H9 (cell line): ENCODE results near the gene SPRR2F. TPM values are rescaled to one million over a fixed set of nuclear protein-coding genes. Genes with fewer than 3 reads are reported as not detected.
"Not testable (repeated sequence)": the region's sequence is repeated elsewhere in the genome, so short reads cannot be mapped to it uniquely, and the experiment has no call there.

Source experiments
- DNase-seq: peaks from one replicate; pipeline ENCODE4 v3.0.0-alpha.2; 2017
- H2AFZ ChIP-seq: one replicate; pipeline ENCODE4 v1.6.1; 2013; ENCODE audit warnings: mild to moderate bottlenecking, low read length, control low read depth, moderate library complexity
- H2AK5ac ChIP-seq: 2 replicates; pipeline ENCODE4 v1.6.1; 2013; ENCODE audit warnings: low read length, control low read depth, mixed read lengths; ENCODE audit not compliant: insufficient read length
- H2BK120ac ChIP-seq: one replicate; pipeline ENCODE4 v1.6.1; 2013; ENCODE audit warnings: low read depth, mild to moderate bottlenecking, low read length, control low read depth, inconsistent platforms; ENCODE audit not compliant: poor library complexity, severe bottlenecking
- H2BK12ac ChIP-seq: 2 replicates; pipeline ENCODE4 v1.6.1; 2013; ENCODE audit warnings: low read length, control low read depth, mixed read lengths, low read depth; ENCODE audit not compliant: insufficient read length
- H2BK15ac ChIP-seq: 2 replicates; pipeline ENCODE4 v1.6.1; 2013; ENCODE audit warnings: low read depth, low read length, control low read depth
- H2BK20ac ChIP-seq: one replicate; pipeline ENCODE4 v1.6.1; 2013; ENCODE audit warnings: low read depth, mild to moderate bottlenecking, low read length, control low read depth, inconsistent platforms; ENCODE audit not compliant: poor library complexity, severe bottlenecking
- H2BK5ac ChIP-seq: 2 replicates; pipeline ENCODE4 v1.6.1; 2013; ENCODE audit warnings: low read length, control low read depth, mixed read lengths; ENCODE audit not compliant: insufficient read length
- H3K14ac ChIP-seq: 2 replicates; pipeline ENCODE4 v1.6.1; 2013; ENCODE audit warnings: low read length, control low read depth; ENCODE audit not compliant: insufficient read depth
- H3K18ac ChIP-seq: 2 replicates; pipeline ENCODE4 v1.6.1; 2013; ENCODE audit warnings: low read depth, mild to moderate bottlenecking, mixed read lengths, low read length, control low read depth; ENCODE audit not compliant: insufficient read length
- H3K23ac ChIP-seq: 2 replicates; pipeline ENCODE4 v1.6.1; 2013; ENCODE audit warnings: low read length, control low read depth, mixed read lengths, low read depth; ENCODE audit not compliant: insufficient read length
- H3K23me2 ChIP-seq: 2 replicates; pipeline ENCODE4 v1.6.1; 2013; ENCODE audit warnings: low read depth, mild to moderate bottlenecking, mixed read lengths, low read length, control low read depth; ENCODE audit not compliant: insufficient read length, poor library complexity, severe bottlenecking
- H3K27ac ChIP-seq: 2 replicates; pipeline ENCODE4 v1.5.1; 2013; ENCODE audit warnings: low read length, control low read depth, mixed read lengths, low read depth; ENCODE audit not compliant: insufficient read length
- H3K27me3 ChIP-seq: 2 replicates; pipeline ENCODE4 v1.6.1; 2013; ENCODE audit warnings: low read length, control low read depth, inconsistent platforms; ENCODE audit not compliant: insufficient read depth
- H3K4ac ChIP-seq: 2 replicates; pipeline ENCODE4 v1.6.1; 2013; ENCODE audit warnings: low read depth, mild to moderate bottlenecking, control low read depth, inconsistent platforms, low read length, moderate library complexity
- H3K4me1 ChIP-seq: 2 replicates; pipeline ENCODE4 v1.6.1; 2013; ENCODE audit warnings: low read length, control low read depth, inconsistent platforms; ENCODE audit not compliant: insufficient read depth
- H3K4me2 ChIP-seq: 2 replicates; pipeline ENCODE4 v1.6.1; 2013; ENCODE audit warnings: low read length, control low read depth, mixed read lengths; ENCODE audit not compliant: insufficient read length, insufficient read depth
- H3K56ac ChIP-seq: 2 replicates; pipeline ENCODE4 v1.6.1; 2013; ENCODE audit warnings: low read depth, mild to moderate bottlenecking, mixed read lengths, low read length, control low read depth; ENCODE audit not compliant: insufficient read length
- H3K79me1 ChIP-seq: 2 replicates; pipeline ENCODE4 v1.6.1; 2013; ENCODE audit warnings: low read depth, mild to moderate bottlenecking, moderate library complexity, low read length, control low read depth, inconsistent platforms; ENCODE audit not compliant: insufficient read depth, poor library complexity, severe bottlenecking
- H3K79me2 ChIP-seq: 2 replicates; pipeline ENCODE4 v1.6.1; 2013; ENCODE audit warnings: low read length, control low read depth, inconsistent platforms; ENCODE audit not compliant: insufficient read depth
- H3K9ac ChIP-seq: 2 replicates; pipeline ENCODE4 v1.6.1; 2013; ENCODE audit warnings: low read length, control low read depth, mixed read lengths; ENCODE audit not compliant: insufficient read length; ENCODE audit errors: extremely low read depth
- H3K9me3 ChIP-seq: one replicate; pipeline ENCODE4 v1.6.1; 2013; ENCODE audit warnings: low read depth, low read length, inconsistent platforms; ENCODE audit not compliant: control insufficient read depth
- H3T11ph ChIP-seq: one replicate; pipeline ENCODE4 v1.6.1; 2013; ENCODE audit warnings: mild to moderate bottlenecking, low read length, control low read depth, inconsistent platforms
- H4K20me1 ChIP-seq: one replicate; pipeline ENCODE4 v1.6.1; 2013; ENCODE audit not compliant: control insufficient read depth, insufficient read length, insufficient read depth
- H4K5ac ChIP-seq: 2 replicates; pipeline ENCODE4 v1.6.1; 2013; ENCODE audit warnings: low read depth, mild to moderate bottlenecking, mixed read lengths, low read length, control low read depth; ENCODE audit not compliant: insufficient read length
- H4K8ac ChIP-seq: replicated peaks from 2 replicates; pipeline ENCODE4 v1.6.1; 2013; ENCODE audit warnings: low read length, control low read depth, mixed read lengths, low read depth; ENCODE audit not compliant: insufficient read length
- H4K91ac ChIP-seq: 2 replicates; pipeline ENCODE4 v1.6.1; 2013; ENCODE audit warnings: low read depth, mild to moderate bottlenecking, moderate library complexity, mixed read lengths, low read length, control low read depth; ENCODE audit not compliant: insufficient read length
- H3K27ac Mint-ChIP-seq, 3 experiments: 2 replicates in 2 of 3; 3 replicates in 1 of 3; pipeline ENCODE4 v1.8.0; 2020 to 2021; ENCODE audit warnings: mixed read lengths in 3 of 3, mild to moderate bottlenecking in 1 of 3, moderate library complexity in 1 of 3
- H3K27me3 Mint-ChIP-seq: 2 replicates; pipeline ENCODE4 v1.8.0; 2021; ENCODE audit warnings: low read depth, mild to moderate bottlenecking, moderate library complexity, mixed read lengths
- H3K36me3 Mint-ChIP-seq, 3 experiments: 2 replicates in 2 of 3; 3 replicates in 1 of 3; pipeline ENCODE4 v1.8.0; 2020 to 2021; ENCODE audit warnings: low read depth in 3 of 3, mixed read lengths in 3 of 3; ENCODE audit not compliant: insufficient read depth in 1 of 3
- H3K4me1 Mint-ChIP-seq, 2 experiments: 2 replicates each; pipeline ENCODE4 v1.8.0; 2020; ENCODE audit warnings: mixed read lengths in 2 of 2
- H3K4me3 Mint-ChIP-seq, 2 experiments: 2 replicates in 1 of 2; 3 replicates in 1 of 2; pipeline ENCODE4 v1.8.0; 2020 to 2021; ENCODE audit warnings: mild to moderate bottlenecking in 2 of 2, mixed read lengths in 2 of 2, moderate library complexity in 1 of 2
- H3K9me3 Mint-ChIP-seq, 2 experiments: 2 replicates in 1 of 2; 3 replicates in 1 of 2; pipeline ENCODE4 v1.8.0; 2020; ENCODE audit warnings: mild to moderate bottlenecking in 2 of 2, mixed read lengths in 2 of 2, moderate library complexity in 1 of 2
- CTCF ChIP-seq: fragments of 200-600 bp; sonication (generic); conservative IDR thresholded peaks from 3 replicates; pipeline ENCODE4 v1.8.0; 2021; ENCODE audit warnings: antibody characterized with exemption, mild to moderate bottlenecking
- WGBS: extraction: QIAGEN DNeasy Blood & Tissue Kit; methylation state at CpG from one replicate; pipeline ENCODE4 v1.1.7; 2013; ENCODE audit warnings: missing lambda C conversion rate, low lambda C conversion rate, mixed read lengths; ENCODE audit not compliant: insufficient read length; ENCODE audit errors: extremely low coverage; 5-methylcytosine and 5-hydroxymethylcytosine counted together
- total RNA-seq: library from RNA; stranded (reverse); gene quantifications from 2 replicates; pipeline ENCODE4 v1.2.1, GENCODE V29; 2021

Gene SPRR2F
- total RNA-seq, 1 experiment from 2014 or later, result not detected

- Histone ChIP-seq H3K79me2 (no peaks in the 10 kb centered on the region), H2BK15ac (no peak overlapping the region), H2BK12ac (no peak overlapping the region), H3K4me1 (peaks cover 8% of the 10 kb centered on the region), H3K4me2 (no peak overlapping the region), H4K8ac (no peak overlapping the region), H2BK20ac (no peak overlapping the region), H3K79me1 (no peaks in the 10 kb centered on the region), H3K23me2 (no peaks in the 10 kb centered on the region), H3K27ac (no peak overlapping the region), H3T11ph (no peak overlapping the region), H4K91ac (no peak overlapping the region), H3K27me3 (no peaks in the 10 kb centered on the region), H4K20me1 (no peaks in the 10 kb centered on the region), H3K18ac (no peak overlapping the region), H3K9me3 (no peaks in the 10 kb centered on the region), H2BK5ac (no peak overlapping the region), H3K4ac (no peak overlapping the region), H3K23ac (no peak overlapping the region), H2AFZ (no peak overlapping the region), H2BK120ac (no peak overlapping the region), H3K14ac (no peak overlapping the region), H3K56ac (no peak overlapping the region), H3K9ac (no peak overlapping the region), H4K5ac (no peak overlapping the region), H2AK5ac (no peak overlapping the region)
- no peak overlapping the region for H3K4me3 Mint-ChIP-seq
- H3K9me3 Mint-ChIP-seq, result peaks cover 49 to 51% of the 10 kb centered on the region in 2 experiments
- no CpG with 5 or more reads among the region's 1 CpG for WGBS
- H3K36me3 Mint-ChIP-seq, result peaks cover 16 to 43% (median 36%) of the 10 kb centered on the region in 3 experiments
- H3K4me1 Mint-ChIP-seq, result peaks cover 51 to 56% of the 10 kb centered on the region in 2 experiments
- H3K27ac Mint-ChIP-seq, result no peak overlapping the region
- DNase-seq, result no peak
- H3K27me3 Mint-ChIP-seq, result peaks cover 32% of the 10 kb centered on the region
- TF ChIP-seq CTCF, result no peak
Observed at GRCh38 chr1:153125536-153125935, 12.2 kb upstream of the SPRR2F start.

- H3K27ac Mint-ChIP-seq, result peak overlapping the region; percentile 99 to 100 (median 99)
- not testable (repeated sequence) for H3K79me2 ChIP-seq, H3K9ac ChIP-seq, H2BK120ac ChIP-seq, H3K4me1 ChIP-seq, H3K79me1 ChIP-seq, H4K20me1 ChIP-seq, H3K56ac ChIP-seq, H3K27me3 ChIP-seq, H2BK12ac ChIP-seq, H3K23ac ChIP-seq, H3T11ph ChIP-seq, H4K5ac ChIP-seq, DNase-seq, H4K8ac ChIP-seq, H3K23me2 ChIP-seq, H2BK5ac ChIP-seq, H4K91ac ChIP-seq, H3K9me3 ChIP-seq, H2BK15ac ChIP-seq, H3K18ac ChIP-seq, H2AFZ ChIP-seq, H3K27ac ChIP-seq, H3K14ac ChIP-seq, H3K4ac ChIP-seq, H2BK20ac ChIP-seq, H3K4me2 ChIP-seq, H2AK5ac ChIP-seq
- H3K9me3 Mint-ChIP-seq, result peaks cover 43 to 45% of the 10 kb centered on the region in 2 experiments
- no CpG with 5 or more reads among the region's 8 CpGs for WGBS
- H3K4me1 Mint-ChIP-seq, result peaks cover 43 to 50% of the 10 kb centered on the region in 2 experiments
- H3K27me3 Mint-ChIP-seq, result peaks cover 34% of the 10 kb centered on the region
- peaks cover 16 to 38% (median 31%) of the 10 kb centered on the region in 3 experiments for H3K36me3 Mint-ChIP-seq
- H3K4me3 Mint-ChIP-seq, result peak overlapping the region; percentile 5 to 57; a peak in 4 of 5 replicates
Observed at GRCh38 chr1:153123793-153124192, 10.5 kb upstream of the SPRR2F start.
